Activated CD4-positive, alpha-beta T cell treated with anti-CD3 and anti-CD28 coated beads, Interleukin-10, Interleukin-2, amounts not matched to agents 100 ng/mL and 50 ng/mL, durations not matched to agents 16 hours and 8 hours (primary cell): ENCODE data around the gene LRRC4C.

Experiments
- DNase-seq: peaks from one replicate; pipeline ENCODE4 v3.0.0-alpha.2; 2020

Gene LRRC4C

GRCh38 chr11:41413843-41414242, 45.6 kb downstream of the LRRC4C start:
- DNase-seq = no peak

GRCh38 chr11:41405812-41406211, 53.6 kb downstream of the LRRC4C start:
- no peak for DNase-seq

- DNase-seq = no peak
Observed at GRCh38 chr11:41404109-41404508, 55.3 kb downstream of the LRRC4C start.

GRCh38 chr11:41403458-41403857, 56.0 kb downstream of the LRRC4C start:
- no peak for DNase-seq

GRCh38 chr11:41400819-41401382, 58.6 kb downstream of the LRRC4C start:
- DNase-seq = no peak

GRCh38 chr11:41400124-41400523, 59.3 kb downstream of the LRRC4C start:
- no peak for DNase-seq

- DNase-seq = no peak
Observed at GRCh38 chr11:41399323-41399722, 60.1 kb downstream of the LRRC4C start.

- DNase-seq = no peak
Observed at GRCh38 chr11:41398175-41398574, 61.3 kb downstream of the LRRC4C start.

GRCh38 chr11:41394521-41395195, 64.8 kb downstream of the LRRC4C start:
- no peak for DNase-seq

GRCh38 chr11:41392596-41392995, 66.9 kb downstream of the LRRC4C start:
- no peak for DNase-seq

- no peak for DNase-seq
Observed at GRCh38 chr11:41389623-41390130, 69.8 kb downstream of the LRRC4C start.

- no peak for DNase-seq
Observed at GRCh38 chr11:41384329-41384728, 75.1 kb downstream of the LRRC4C start.

- no peak for DNase-seq
Observed at GRCh38 chr11:41383768-41384167, 75.7 kb downstream of the LRRC4C start.

- DNase-seq = no peak
Observed at GRCh38 chr11:41382927-41383326, 76.5 kb downstream of the LRRC4C start.

GRCh38 chr11:41379084-41379483, 80.4 kb downstream of the LRRC4C start:
- no peak for DNase-seq

- DNase-seq = no peak
Observed at GRCh38 chr11:41377709-41378394, 81.6 kb downstream of the LRRC4C start.

GRCh38 chr11:41351825-41352224, 107.6 kb downstream of the LRRC4C start:
- DNase-seq = no peak

GRCh38 chr11:41346042-41346441, 113.4 kb downstream of the LRRC4C start:
- DNase-seq = no peak

- DNase-seq = no peak
Observed at GRCh38 chr11:41334007-41334933, 125.2 kb downstream of the LRRC4C start.

GRCh38 chr11:41333357-41333756, 126.1 kb downstream of the LRRC4C start:
- DNase-seq = no peak

GRCh38 chr11:41328324-41328723, 131.1 kb downstream of the LRRC4C start:
- DNase-seq = no peak

- DNase-seq = no peak
Observed at GRCh38 chr11:41323446-41323845, 136.0 kb downstream of the LRRC4C start.

- no peak for DNase-seq
Observed at GRCh38 chr11:41320653-41321052, 138.8 kb downstream of the LRRC4C start.
